ENCODE data around the gene ZDHHC19. TPM values are rescaled to one million over a fixed set of nuclear protein-coding genes. Genes with fewer than 3 reads are reported as not detected.
"Not testable (repeated sequence)": the region's sequence is repeated elsewhere in the genome, so short reads cannot be mapped to it uniquely, and the experiment has no call there.

The ZDHHC19 gene
- total RNA-seq, 6 donors from 2014 or later = 1.4 to 3.1 TPM; not detected in 4

DNA sequence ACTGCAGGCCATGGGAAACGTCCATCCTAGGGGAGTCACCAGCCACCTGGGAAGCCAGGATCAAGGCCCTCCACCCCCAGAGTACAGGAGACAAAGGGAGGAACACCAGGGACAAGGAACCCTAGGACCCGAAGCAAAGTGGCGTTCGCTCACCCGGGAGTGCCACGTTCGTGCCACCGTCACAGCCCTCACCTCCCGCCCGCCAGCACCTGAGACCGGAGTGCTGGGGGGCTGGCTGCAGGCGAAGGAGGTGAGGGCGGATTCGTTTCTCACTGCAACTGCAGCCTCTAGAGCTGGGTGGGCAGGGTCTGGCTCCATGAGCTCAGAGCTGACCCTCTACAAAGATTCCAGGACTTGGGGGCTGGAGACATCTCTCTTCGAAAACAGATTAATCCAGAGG is 26.3 kb downstream of the ZDHHC19 start:
- 94 to 96% methylated on average over 15 of the region's 15 CpGs for WGBS, 2 donors
- TF ChIP-seq POLR2AphosphoS5 (IDR thresholded peaks at IDR 0.05) (no peak), POLR2A (IDR thresholded peaks at IDR 0.05) (no peak), EP300 (IDR thresholded peaks at IDR 0.05) (no peak), CTCF (IDR thresholded peaks at IDR 0.05) (no peak)
- no peak overlapping the region for H3K4me3 ChIP-seq

GRCh38 chr3:196184169-196184432 is 27.1 kb downstream of the ZDHHC19 start:
- not testable (repeated sequence) for H3K9me3 ChIP-seq; H3K27ac ChIP-seq; ATAC-seq (ENCODE audit: low FRiP score in 2 of 2); H3K4me1 ChIP-seq; H3K27me3 ChIP-seq; DNase-seq; H3K4me3 ChIP-seq; H3K36me3 ChIP-seq
- 81 to 90% methylated on average over 4 of the region's 4 CpGs for WGBS, 2 donors

More for the DNA sequence above, 26.3 kb downstream of the ZDHHC19 start:
- peaks cover 0 to 3% (median 2%) of the 10 kb centered on the region in 4 donors for H3K4me1 ChIP-seq
- H3K27ac ChIP-seq = no peak overlapping the region
- DNase-seq (no peak), ATAC-seq (ENCODE audit: low FRiP score in 2 of 2) (no peak)
- H3K36me3 ChIP-seq = no peaks in the 10 kb centered on the region
- no peaks in the 10 kb centered on the region for H3K9me3 ChIP-seq
- no peaks in the 10 kb centered on the region for H3K27me3 ChIP-seq

- no peak for TF ChIP-seq POLR2A (IDR thresholded peaks at IDR 0.05)
- no peak for TF ChIP-seq CTCF (IDR thresholded peaks at IDR 0.05)
- no peak for TF ChIP-seq EP300 (IDR thresholded peaks at IDR 0.05)
- no peak for TF ChIP-seq POLR2AphosphoS5 (IDR thresholded peaks at IDR 0.05)
- no peaks in the 10 kb centered on the region for H3K9me3 ChIP-seq
- H3K4me3 ChIP-seq = no peak overlapping the region
- H3K36me3 ChIP-seq = no peaks in the 10 kb centered on the region
- ATAC-seq (ENCODE audit: low FRiP score in 2 of 2) (no peak), DNase-seq (no peak)
- H3K27me3 ChIP-seq = no peaks in the 10 kb centered on the region
- peak overlapping the region in 1 of 4 donors; percentile 26 for H3K27ac ChIP-seq
- peaks cover 0 to 5% (median 2%) of the 10 kb centered on the region in 4 donors for H3K4me1 ChIP-seq
- WGBS, 2 donors = 76 to 78% methylated on average over 10 of the region's 10 CpGs
Observed at GRCh38 chr3:196181127-196181546, 30.1 kb downstream of the ZDHHC19 start.

- no peak for DNase-seq
- no peaks in the 10 kb centered on the region for H3K27me3 ChIP-seq
- H3K9me3 ChIP-seq = no peaks in the 10 kb centered on the region
- H3K4me1 ChIP-seq = peaks cover 0 to 5% (median 2%) of the 10 kb centered on the region in 4 donors
- H3K27ac ChIP-seq = peak overlapping the region in 3 of 4 donors; percentile 24 to 68 (median 27)
- TF ChIP-seq EP300 (IDR thresholded peaks at IDR 0.05) (no peak), POLR2A (IDR thresholded peaks at IDR 0.05) (no peak), CTCF (IDR thresholded peaks at IDR 0.05) (no peak), POLR2AphosphoS5 (IDR thresholded peaks at IDR 0.05) (no peak)
- no peaks in the 10 kb centered on the region for H3K36me3 ChIP-seq
- ATAC-seq (ENCODE audit: low FRiP score in 2 of 2) = no peak
- WGBS, 2 donors = 76 to 87% methylated on average over 9 of the region's 9 CpGs
- H3K4me3 ChIP-seq = no peak overlapping the region
Observed at GRCh38 chr3:196180346-196180745, 30.9 kb downstream of the ZDHHC19 start.

DNA sequence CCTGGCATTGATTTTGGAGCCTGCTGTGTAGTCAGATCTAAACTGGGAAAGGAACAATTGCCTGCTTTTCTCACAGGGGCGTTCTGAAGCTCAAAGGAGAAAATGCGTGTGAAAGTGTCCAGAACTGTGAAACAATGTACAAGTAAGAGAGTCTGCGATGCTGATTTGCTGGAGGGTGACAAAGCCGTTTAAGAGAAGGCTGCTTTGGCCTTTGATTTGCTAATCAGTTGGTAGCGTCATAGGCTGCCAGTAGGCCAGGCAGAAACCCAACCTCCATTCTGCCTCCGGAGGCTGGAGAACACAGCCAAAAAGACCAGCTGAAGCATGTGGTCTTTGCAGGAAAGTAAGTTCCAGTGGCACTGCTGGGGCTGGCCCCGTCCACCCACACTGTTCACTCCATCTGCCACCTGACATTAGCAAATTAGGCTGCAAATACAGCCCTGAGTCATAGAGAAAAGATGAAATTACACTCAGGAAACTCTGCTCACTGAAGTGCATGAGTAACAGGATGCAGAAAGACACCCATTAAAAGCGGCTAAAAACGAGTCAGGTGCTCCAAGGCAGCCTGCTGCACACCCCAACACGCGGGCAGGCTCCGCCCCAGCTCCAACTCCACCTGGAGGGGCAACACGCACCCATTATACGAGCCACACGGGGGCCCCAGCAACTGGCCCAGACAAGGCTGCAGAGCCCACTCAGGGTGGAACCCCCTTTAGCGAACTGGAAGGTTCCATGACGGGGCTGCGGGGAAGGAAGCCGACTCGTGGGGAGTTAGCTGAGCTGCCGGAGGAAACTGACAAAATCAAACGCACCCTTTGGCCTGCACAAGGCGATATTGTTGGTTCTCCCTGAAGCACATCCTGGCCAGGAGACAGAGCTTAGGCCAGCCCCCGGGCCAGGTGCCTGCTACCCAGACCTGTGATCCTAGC is 31.6 kb downstream of the ZDHHC19 start:
- Histone ChIP-seq H3K4me1 (peaks cover 0 to 5% (median 2%) of the 10 kb centered on the region in 4 donors), H3K4me3 (no peak overlapping the region), H3K27ac (peak overlapping the region; percentile 24 to 68 (median 26)), H3K27me3 (no peaks in the 10 kb centered on the region), H3K9me3 (no peaks in the 10 kb centered on the region), H3K36me3 (no peaks in the 10 kb centered on the region)
- peak; percentile 37 to 73 for ATAC-seq (ENCODE audit: low FRiP score in 2 of 2)
- DNase-seq = peak in 1 of 2 donors; percentile 83
- TF ChIP-seq EP300 (IDR thresholded peaks at IDR 0.05) (no peak), POLR2A (IDR thresholded peaks at IDR 0.05) (peak in 1 of 4 donors; percentile 51), POLR2AphosphoS5 (IDR thresholded peaks at IDR 0.05) (no peak), CTCF (IDR thresholded peaks at IDR 0.05) (peak in 1 of 6 experiments; percentile 9)
- 50 to 54% methylated on average over 18 to 24 of the region's 24 CpGs for WGBS, 2 donors

All from upper lobe of left lung (tissue), 6 donors.